Spleen (tissue), 11 donors: Measurements from ENCODE around the gene GIPC2. TPM values are rescaled to one million over a fixed set of nuclear protein-coding genes. Genes with fewer than 3 reads are reported as not detected.
A peak's percentile ranks its signal among the peaks of the same experiment; 100 is the strongest.

Source experiments
- DNase-seq: peaks from one replicate; pipeline ENCODE4 v3.0.0-alpha.2; 2020
- H3K27ac ChIP-seq, 8 donors: fragments of 200-600 bp; sonication (generic) in 7 of 8; 1 replicate in 4 of 8; 2 replicates in 4 of 8; pipeline versions ENCODE4 v1.5.0 to v1.8.0; 2016 to 2021; ENCODE audit warnings: inconsistent platforms in 4 of 8, mild to moderate bottlenecking in 4 of 8, moderate library complexity in 1 of 8
- H3K27me3 ChIP-seq, 7 donors: fragments of 200-600 bp; sonication (generic) in 6 of 7; replicated peaks in 1 of 7; 1 replicate in 4 of 7; 2 replicates in 3 of 7; pipeline versions ENCODE4 v1.5.0 to v1.8.0; 2016 to 2021; ENCODE audit warnings: inconsistent platforms in 3 of 7, mild to moderate bottlenecking in 1 of 7
- H3K36me3 ChIP-seq, 6 donors: fragments of 200-600 bp; sonication (generic) in 5 of 6; 1 replicate in 4 of 6; 2 replicates in 2 of 6; pipeline versions ENCODE4 v1.5.0 to v1.8.0; 2016 to 2021; ENCODE audit warnings: inconsistent platforms in 2 of 6
- H3K4me1 ChIP-seq, 6 donors: fragments of 200-600 bp; sonication (generic) in 5 of 6; 1 replicate in 3 of 6; 2 replicates in 3 of 6; pipeline versions ENCODE4 v1.5.0 to v1.8.0; 2016 to 2021; ENCODE audit warnings: inconsistent platforms in 3 of 6
- H3K4me3 ChIP-seq, 8 donors: fragments of 200-600 bp; sonication (generic) in 7 of 8; 1 replicate in 4 of 8; 2 replicates in 4 of 8; pipeline versions ENCODE4 v1.5.0 to v1.8.0; 2016 to 2021; ENCODE audit warnings: inconsistent platforms in 4 of 8, mild to moderate bottlenecking in 4 of 8, moderate library complexity in 2 of 8
- H3K9me3 ChIP-seq, 8 donors: fragments of 200-600 bp; sonication (generic) in 7 of 8; 1 replicate in 4 of 8; 2 replicates in 4 of 8; pipeline versions ENCODE4 v1.5.0 to v1.8.0; 2016 to 2021; ENCODE audit warnings: inconsistent platforms in 4 of 8
- POLR2A ChIP-seq, 3 donors: fragments of 450-650 bp; IDR thresholded peaks; one replicate each; pipeline ENCODE4 v1.5.1; 2017; ENCODE audit warnings: antibody characterized with exemption in 3 of 3, mild to moderate bottlenecking in 1 of 3
- POLR2AphosphoS5 ChIP-seq, 3 donors: sonication (generic); formaldehyde crosslinking; IDR thresholded peaks; one replicate each; pipeline ENCODE4 v1.5.1; 2017; ENCODE audit warnings: antibody characterized with exemption in 3 of 3
- WGBS, 5 donors: extraction: QIAGEN DNeasy Blood & Tissue Kit in 3 of 5; methylation state at CpG; one replicate each; pipeline versions ENCODE4 v1.1.5 to v1.1.7; 2013 to 2018; 5-methylcytosine and 5-hydroxymethylcytosine counted together
- intact Hi-C: fragments of 100-400 bp; cut with DNase I; formaldehyde crosslinking; loops from one replicate; pipeline ENCODE4 v1.15.0; 2023; ENCODE audit warnings: low total_unique reads
- polyA plus RNA-seq, 3 donors: library from polyadenylated mRNA; stranded (reverse); fragments of 200-250 nt; gene quantifications; one replicate each; pipeline ENCODE4 v1.2.1, GENCODE V29; 2013
- total RNA-seq, 7 donors: library from RNA; depleted of rRNA in 3 of 7; stranded (reverse); fragments of >200 nt in 3 of 7; fragmentation: NEBNext Ultra II Directional in 4 of 7; extraction: Animal tissue kit (Norgen Biotek cat#: 25700) in 4 of 7; gene quantifications; one replicate each; pipeline versions ENCODE4 v1.1.0 to v1.2.1, GENCODE V29; 2016 to 2021
- TF ChIP-seq, protein P1 (sequence below), 11 experiments: fragments of 200-600 bp in 7 of 11; fragments of 450-650 bp in 4 of 11; sonication (generic) in 4 of 11; IDR thresholded peaks in 8 of 11; conservative IDR thresholded peaks in 3 of 11; 1 replicate in 7 of 11; 2 replicates in 4 of 11; pipeline versions ENCODE4 v1.4.0 to v1.8.0; 2016 to 2021; ENCODE audit warnings: antibody characterized with exemption in 11 of 11, inconsistent platforms in 4 of 11, mild to moderate bottlenecking in 1 of 11
- donor health status: healthy with polysubstance abuse.
- donor health status: DM: no; HTN: no; CAD: no; lungs with moderate emphysema.
- donor health status: DM: no; HTN: no; CAD: no.
- donor health status: Bipolar disorder and iron deficiency.
- donor health status: healthy.
- donor health status: DM: no; HTN: no; CAD: no.
- donor health status: DM: yes; HTN: yes; CAD: no.

The GIPC2 gene
- total and polyA plus RNA-seq, 10 donors: 5.5 to 49.9 (median 41.1) TPM

DNA sequence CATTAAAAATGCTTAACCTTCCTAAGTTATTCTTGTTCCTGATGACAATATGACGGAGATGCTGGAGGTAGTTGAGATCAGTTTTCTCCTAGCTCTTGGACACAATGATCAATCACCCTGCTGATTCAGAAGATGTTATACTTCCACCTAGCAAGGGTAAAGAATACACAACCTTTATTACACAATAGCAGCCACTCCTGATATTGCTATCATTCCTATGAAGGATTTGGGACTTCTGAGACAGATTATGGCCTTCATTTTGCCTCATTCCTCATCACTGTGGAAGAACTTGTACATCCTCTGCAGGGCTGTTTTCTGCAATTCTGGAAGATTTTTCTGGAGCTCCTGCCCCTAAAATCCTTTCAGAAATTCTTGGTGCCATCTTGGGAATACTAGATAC, 47.8 kb downstream of the GIPC2 start:
- Histone ChIP-seq H3K4me3 (no peak overlapping the region), H3K36me3 (no peaks in the 10 kb centered on the region), H3K9me3 (no peaks in the 10 kb centered on the region), H3K4me1 (peaks cover 0 to 6% (median 0%) of the 10 kb centered on the region in 6 donors), H3K27ac (no peak overlapping the region), H3K27me3 (no peaks in the 10 kb centered on the region)
- DNase-seq: no peak
- 91 to 98% (median 93%) methylated on average over 1 of the region's 1 CpG for WGBS, 5 donors
- TF ChIP-seq POLR2AphosphoS5 (IDR thresholded peaks at IDR 0.05) (no peak), POLR2A (IDR thresholded peaks at IDR 0.05) (no peak)
- TF ChIP-seq, protein P1, sequence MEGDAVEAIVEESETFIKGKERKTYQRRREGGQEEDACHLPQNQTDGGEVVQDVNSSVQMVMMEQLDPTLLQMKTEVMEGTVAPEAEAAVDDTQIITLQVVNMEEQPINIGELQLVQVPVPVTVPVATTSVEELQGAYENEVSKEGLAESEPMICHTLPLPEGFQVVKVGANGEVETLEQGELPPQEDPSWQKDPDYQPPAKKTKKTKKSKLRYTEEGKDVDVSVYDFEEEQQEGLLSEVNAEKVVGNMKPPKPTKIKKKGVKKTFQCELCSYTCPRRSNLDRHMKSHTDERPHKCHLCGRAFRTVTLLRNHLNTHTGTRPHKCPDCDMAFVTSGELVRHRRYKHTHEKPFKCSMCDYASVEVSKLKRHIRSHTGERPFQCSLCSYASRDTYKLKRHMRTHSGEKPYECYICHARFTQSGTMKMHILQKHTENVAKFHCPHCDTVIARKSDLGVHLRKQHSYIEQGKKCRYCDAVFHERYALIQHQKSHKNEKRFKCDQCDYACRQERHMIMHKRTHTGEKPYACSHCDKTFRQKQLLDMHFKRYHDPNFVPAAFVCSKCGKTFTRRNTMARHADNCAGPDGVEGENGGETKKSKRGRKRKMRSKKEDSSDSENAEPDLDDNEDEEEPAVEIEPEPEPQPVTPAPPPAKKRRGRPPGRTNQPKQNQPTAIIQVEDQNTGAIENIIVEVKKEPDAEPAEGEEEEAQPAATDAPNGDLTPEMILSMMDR (IDR thresholded peaks at IDR 0.05 in 8 of 11, conservative IDR thresholded peaks at IDR 0.05 in 3 of 11): no peak
- intact Hi-C loops: no loop called here

DNA sequence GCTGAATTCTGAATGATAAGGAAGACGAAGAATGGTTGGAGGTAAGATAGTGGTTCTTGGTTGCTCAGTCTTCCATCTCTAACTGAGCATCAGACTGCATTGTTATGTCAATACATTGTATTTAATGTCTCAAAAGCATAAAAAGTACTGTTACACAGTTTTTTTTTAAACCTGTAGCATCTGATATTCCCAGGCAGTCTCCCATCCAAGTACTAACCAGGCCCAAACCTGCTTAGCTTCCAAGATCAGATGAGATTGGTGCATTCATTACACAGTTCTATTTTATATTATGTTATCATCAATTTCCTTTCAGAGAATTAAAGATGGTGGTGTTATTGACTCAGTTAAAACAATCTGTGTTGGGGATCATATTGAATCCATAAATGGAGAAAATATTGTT, 48.9 kb downstream of the GIPC2 start:
- 77 to 87% (median 83%) methylated on average over 1 of the region's 1 CpG for WGBS, 5 donors
- Histone ChIP-seq H3K27me3 (no peaks in the 10 kb centered on the region), H3K27ac (peak overlapping the region in 4 of 8 donors; percentile 9 to 73 (median 70)), H3K36me3 (no peaks in the 10 kb centered on the region), H3K4me3 (no peak overlapping the region), H3K4me1 (peaks cover 0 to 6% (median 0%) of the 10 kb centered on the region in 6 donors), H3K9me3 (no peaks in the 10 kb centered on the region)
- intact Hi-C loops: no loop called here
- no peak for TF ChIP-seq POLR2AphosphoS5 (IDR thresholded peaks at IDR 0.05)
- no peak for DNase-seq

DNA sequence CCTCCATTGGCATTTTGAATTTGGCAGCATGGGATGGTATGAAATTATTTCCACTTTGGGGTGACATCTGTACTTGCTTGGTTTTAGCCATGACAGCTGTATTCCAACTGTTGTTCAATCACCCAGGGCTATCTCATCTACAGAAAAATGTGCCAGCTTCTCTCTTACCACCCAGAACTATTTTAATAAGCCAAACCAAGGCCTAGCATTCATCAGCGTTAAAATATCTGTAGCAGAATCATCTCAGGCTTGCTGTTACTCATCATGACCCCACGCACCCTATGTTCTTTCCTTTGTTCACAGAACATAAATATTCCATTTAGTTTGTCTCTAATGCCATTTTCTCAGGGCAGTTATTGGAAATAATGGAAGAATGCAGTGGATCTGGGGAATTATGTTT, 49.8 kb downstream of the GIPC2 start:
- Histone ChIP-seq H3K4me1 (peaks cover 0 to 6% (median 0%) of the 10 kb centered on the region in 6 donors), H3K4me3 (no peak overlapping the region), H3K36me3 (no peaks in the 10 kb centered on the region), H3K27ac (peak overlapping the region in 7 of 8 donors; percentile 9 to 73 (median 60)), H3K9me3 (no peaks in the 10 kb centered on the region), H3K27me3 (no peaks in the 10 kb centered on the region)
- intact Hi-C loops: no loop called here
- 81 to 95% (median 89%) methylated on average over 2 of the region's 2 CpGs for WGBS, 5 donors
- no peak for TF ChIP-seq POLR2AphosphoS5 (IDR thresholded peaks at IDR 0.05)
- TF ChIP-seq, protein P1 (IDR thresholded peaks at IDR 0.05 in 8 of 11, conservative IDR thresholded peaks at IDR 0.05 in 3 of 11): no peak
- TF ChIP-seq POLR2A (IDR thresholded peaks at IDR 0.05): no peak
- no peak for DNase-seq

- DNase-seq: no peak
- Histone ChIP-seq H3K27me3 (no peaks in the 10 kb centered on the region), H3K9me3 (no peaks in the 10 kb centered on the region), H3K27ac (peak overlapping the region; percentile 1 to 73 (median 57)), H3K36me3 (no peaks in the 10 kb centered on the region), H3K4me3 (no peak overlapping the region), H3K4me1 (peaks cover 0 to 6% (median 0%) of the 10 kb centered on the region in 6 donors)
- intact Hi-C loops: no loop called here
- no peak for TF ChIP-seq POLR2AphosphoS5 (IDR thresholded peaks at IDR 0.05)
- TF ChIP-seq, protein P1 (IDR thresholded peaks at IDR 0.05 in 8 of 11, conservative IDR thresholded peaks at IDR 0.05 in 3 of 11): no peak
- TF ChIP-seq POLR2A (IDR thresholded peaks at IDR 0.05): no peak
Observed at GRCh38 chr1:78096017-78096416, 50.3 kb downstream of the GIPC2 start.

GRCh38 chr1:78096976-78097375, 51.2 kb downstream of the GIPC2 start:
- WGBS, 5 donors: 47 to 82% (median 62%) methylated on average over 1 of the region's 1 CpG
- DNase-seq: no peak
- TF ChIP-seq, protein P1 (IDR thresholded peaks at IDR 0.05 in 8 of 11, conservative IDR thresholded peaks at IDR 0.05 in 3 of 11): no peak
- TF ChIP-seq POLR2AphosphoS5 (IDR thresholded peaks at IDR 0.05): no peak
- TF ChIP-seq POLR2A (IDR thresholded peaks at IDR 0.05): no peak
- Histone ChIP-seq H3K9me3 (no peaks in the 10 kb centered on the region), H3K4me3 (no peak overlapping the region), H3K4me1 (peaks cover 0 to 9% (median 0%) of the 10 kb centered on the region in 6 donors), H3K27me3 (no peaks in the 10 kb centered on the region), H3K36me3 (no peaks in the 10 kb centered on the region), H3K27ac (peak overlapping the region in 7 of 8 donors; percentile 23 to 73 (median 60))
- intact Hi-C loops: no loop called here
